GM12872 (cell line): ENCODE data around the gene DLEC1.

ENCODE experiments used
- TF ChIP-seq, protein P1 (sequence below): IDR thresholded peaks from 3 replicates; pipeline ENCODE4 v1.5.1; 2011; ENCODE audit warnings: low read depth, mild to moderate bottlenecking, low read length, moderate library complexity; ENCODE audit not compliant: insufficient read depth

The DLEC1 gene

DNA sequence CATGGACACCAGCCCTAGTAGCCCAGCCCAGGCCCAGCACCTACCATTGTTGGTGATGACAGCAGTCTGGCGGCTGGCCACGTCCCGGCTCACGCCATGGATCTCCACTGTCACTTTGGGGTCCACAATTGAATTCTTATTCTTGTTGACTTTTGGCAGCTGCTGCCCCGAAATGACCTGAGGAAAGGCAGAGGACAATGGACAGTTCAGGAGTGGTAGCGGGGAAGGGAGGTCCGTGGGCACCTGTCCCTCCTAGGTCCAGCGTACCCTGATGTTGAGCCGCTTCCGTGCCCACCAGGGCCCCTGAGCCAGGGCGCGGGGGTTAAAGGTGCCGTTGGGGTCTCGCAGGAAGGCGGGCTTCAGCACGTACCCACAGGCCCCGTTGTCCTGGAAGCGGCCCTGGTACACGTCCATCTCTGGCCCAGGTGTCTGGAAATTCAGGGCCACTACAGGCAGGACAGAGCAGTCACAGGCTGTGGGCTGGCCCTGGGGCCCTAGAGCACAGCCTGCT, 30.8 kb upstream of the DLEC1 start:
- TF ChIP-seq, protein P1, sequence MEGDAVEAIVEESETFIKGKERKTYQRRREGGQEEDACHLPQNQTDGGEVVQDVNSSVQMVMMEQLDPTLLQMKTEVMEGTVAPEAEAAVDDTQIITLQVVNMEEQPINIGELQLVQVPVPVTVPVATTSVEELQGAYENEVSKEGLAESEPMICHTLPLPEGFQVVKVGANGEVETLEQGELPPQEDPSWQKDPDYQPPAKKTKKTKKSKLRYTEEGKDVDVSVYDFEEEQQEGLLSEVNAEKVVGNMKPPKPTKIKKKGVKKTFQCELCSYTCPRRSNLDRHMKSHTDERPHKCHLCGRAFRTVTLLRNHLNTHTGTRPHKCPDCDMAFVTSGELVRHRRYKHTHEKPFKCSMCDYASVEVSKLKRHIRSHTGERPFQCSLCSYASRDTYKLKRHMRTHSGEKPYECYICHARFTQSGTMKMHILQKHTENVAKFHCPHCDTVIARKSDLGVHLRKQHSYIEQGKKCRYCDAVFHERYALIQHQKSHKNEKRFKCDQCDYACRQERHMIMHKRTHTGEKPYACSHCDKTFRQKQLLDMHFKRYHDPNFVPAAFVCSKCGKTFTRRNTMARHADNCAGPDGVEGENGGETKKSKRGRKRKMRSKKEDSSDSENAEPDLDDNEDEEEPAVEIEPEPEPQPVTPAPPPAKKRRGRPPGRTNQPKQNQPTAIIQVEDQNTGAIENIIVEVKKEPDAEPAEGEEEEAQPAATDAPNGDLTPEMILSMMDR: no peak

DNA sequence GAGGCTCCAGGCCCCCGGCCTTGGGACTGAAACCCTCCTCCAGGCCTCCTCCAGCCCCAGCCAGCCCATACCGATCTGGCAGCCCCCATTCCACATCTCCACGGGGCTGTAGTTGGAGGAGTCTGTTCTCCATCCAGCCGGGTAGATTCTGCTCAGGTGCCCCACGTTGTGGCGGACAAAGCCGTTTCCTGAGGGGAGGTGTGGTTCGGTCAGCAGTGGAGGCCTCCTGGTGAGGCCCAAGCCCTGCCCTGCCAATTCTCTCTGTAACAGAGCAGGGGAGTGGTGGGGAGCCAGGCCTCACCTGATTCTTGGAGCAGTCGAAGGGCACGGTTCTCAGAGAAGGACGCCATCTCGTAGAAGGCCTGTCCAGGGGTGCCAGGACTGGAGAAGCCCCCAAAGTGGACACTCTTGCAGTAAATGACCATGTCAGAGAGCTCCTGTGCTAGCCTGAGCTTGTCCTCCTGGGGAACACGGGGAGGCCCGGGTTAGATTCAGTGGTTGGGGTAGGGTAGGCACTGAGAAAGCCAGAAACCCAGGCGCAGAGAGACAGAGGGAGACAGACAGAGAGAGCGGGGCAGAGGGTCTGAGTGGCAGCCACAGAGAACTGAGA, 29.9 kb upstream of the DLEC1 start:
- TF ChIP-seq, protein P1: no peak

DNA sequence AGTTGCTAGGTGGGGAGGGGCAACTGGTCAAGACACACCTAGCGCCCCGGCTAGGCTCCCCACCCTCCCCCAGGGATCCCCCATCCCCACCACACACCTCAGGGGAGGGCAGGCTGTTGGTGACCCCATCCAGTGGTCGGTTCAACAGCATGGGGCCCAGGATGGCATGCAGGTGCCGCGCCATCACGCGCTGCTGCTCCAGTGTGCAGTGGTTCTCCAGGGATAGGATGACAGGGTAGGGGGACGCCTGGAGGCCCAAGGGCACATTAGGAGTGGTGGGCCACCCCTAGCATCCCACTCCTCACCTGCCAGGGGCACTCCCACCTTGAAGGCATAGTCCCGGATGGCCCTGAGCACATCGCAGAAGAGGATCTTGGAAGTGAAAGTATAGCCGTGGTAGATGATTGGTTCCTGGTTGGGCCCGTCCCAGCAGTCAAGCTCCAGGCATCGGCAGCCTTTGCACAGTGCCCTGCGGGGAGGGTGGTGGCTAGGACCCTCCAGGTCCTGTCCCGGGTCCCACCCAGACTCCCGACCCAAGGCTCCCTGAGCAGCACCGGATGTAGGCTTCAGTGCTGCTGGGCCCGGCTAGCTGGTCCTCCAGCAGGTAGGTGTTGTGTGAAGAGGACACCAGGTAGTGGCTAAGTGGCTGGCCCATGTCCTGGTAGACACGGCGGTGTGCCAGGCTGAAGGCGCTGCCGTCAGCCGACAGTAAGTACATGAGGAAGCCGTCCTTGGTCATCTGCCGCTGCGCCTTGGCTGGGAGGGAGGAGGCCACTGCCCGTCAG, 29.0 kb upstream of the DLEC1 start:
- TF ChIP-seq, protein P1: no peak

DNA sequence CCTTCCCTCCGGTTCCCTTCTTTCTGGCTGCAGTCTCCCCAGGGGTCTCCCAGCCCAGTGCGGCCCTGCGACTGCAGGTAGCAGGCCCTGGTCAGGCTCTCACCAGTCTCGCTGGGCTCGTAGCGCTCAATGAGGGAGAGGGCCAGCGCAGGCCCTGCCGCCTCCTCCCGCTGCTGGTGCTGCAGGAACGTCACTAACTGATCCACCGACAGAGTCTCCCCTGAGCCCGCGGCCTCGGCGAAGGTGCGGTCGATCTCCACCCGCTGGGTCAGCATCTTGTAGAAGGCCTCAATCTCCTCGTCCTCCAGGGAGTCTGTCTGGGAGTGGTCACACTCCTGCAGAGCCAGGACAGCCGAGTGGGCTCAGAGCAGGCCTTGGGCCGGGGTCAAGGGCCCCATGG, 27.9 kb upstream of the DLEC1 start:
- TF ChIP-seq, protein P1: no peak

DNA sequence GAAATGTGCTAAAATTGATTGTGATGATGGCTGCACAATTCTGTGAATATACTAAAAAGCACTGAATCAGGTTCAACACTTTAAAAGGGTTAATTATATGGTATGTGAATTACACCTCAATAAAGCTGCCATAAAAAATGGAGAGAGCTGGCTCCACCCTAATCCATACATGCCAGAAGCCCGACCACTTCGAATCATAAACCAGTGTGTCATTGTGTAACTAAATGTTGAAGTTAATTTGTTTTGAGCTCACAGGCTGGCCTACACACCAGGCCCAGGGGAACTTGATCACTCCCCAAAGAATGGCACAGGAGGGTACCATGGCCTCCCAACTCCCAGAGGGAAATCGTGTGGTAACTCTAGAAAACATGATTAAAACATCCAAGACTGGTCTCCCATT, 23.5 kb upstream of the DLEC1 start:
- TF ChIP-seq, protein P1: no peak

DNA sequence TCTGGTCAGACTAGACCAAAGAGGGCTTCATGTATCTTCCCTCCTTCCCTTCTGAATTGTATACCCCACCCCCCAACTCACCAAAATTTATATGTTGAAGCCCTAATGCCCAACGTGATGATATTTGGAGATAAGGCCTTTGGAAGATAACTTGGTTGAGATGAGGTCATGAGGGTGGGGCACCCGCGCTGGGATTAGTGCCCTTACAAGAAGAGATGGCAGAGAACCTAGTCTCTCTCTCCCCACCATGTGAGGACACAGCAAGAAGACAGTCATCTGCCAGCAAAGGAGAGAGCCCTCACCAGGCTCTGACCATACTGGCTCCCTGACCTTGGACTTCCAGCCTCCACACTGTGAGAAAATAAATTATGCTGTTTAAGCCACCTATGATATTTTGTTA, 23.0 kb upstream of the DLEC1 start:
- TF ChIP-seq, protein P1: no peak

DNA sequence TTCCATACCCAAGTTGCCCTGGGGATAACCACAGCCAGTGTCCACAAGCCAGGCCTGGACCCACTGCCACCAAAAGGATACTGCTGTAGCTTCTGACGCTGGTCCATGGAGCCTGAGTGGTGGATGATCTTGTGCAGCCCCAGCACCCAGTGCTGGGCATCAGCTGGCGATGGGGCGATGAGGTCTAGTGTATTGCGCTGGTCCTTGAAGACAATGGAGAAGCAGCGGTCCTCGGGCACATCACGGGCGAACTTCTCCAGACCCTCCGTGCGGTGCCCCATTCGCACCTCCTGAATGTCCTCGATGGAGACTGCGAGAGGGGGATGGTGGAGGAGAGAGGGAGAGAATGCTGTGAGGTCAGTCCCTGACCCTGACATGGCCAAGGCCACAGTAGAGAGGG, 22.6 kb upstream of the DLEC1 start:
- TF ChIP-seq, protein P1: no peak
